Urinary bladder (tissue), 4 donors: Measurements from ENCODE around the gene LRIT1. TPM values are rescaled to one million over a fixed set of nuclear protein-coding genes. Genes with fewer than 3 reads are reported as not detected.

Experiments used
- DNase-seq: peaks from one replicate; pipeline ENCODE4 v3.0.0-alpha.2; 2015; ENCODE audit errors: extremely low spot score
- H3K27ac ChIP-seq: one replicate; pipeline ENCODE4 v1.5.1; 2013; ENCODE audit warnings: low read depth, mild to moderate bottlenecking, moderate library complexity
- H3K36me3 ChIP-seq: one replicate; pipeline ENCODE4 v1.6.1; 2013; ENCODE audit warnings: mild to moderate bottlenecking, moderate library complexity; ENCODE audit not compliant: insufficient read depth
- H3K4me1 ChIP-seq: one replicate; pipeline ENCODE4 v1.6.1; 2013; ENCODE audit warnings: mild to moderate bottlenecking, moderate library complexity; ENCODE audit not compliant: insufficient read depth
- H3K4me3 ChIP-seq: one replicate; pipeline ENCODE4 v1.5.1; 2013; ENCODE audit warnings: low read depth, low read length
- WGBS: extraction: QIAGEN DNeasy Blood & Tissue Kit; methylation state at CpG from one replicate; pipeline ENCODE4 v1.1.7; 2013; 5-methylcytosine and 5-hydroxymethylcytosine counted together
- polyA plus RNA-seq: library from polyadenylated mRNA; stranded (reverse); fragments of 200-250 nt; gene quantifications from one replicate; pipeline ENCODE4 v1.2.3, GENCODE V29; 2013
- total RNA-seq: library from RNA; depleted of rRNA; stranded (reverse); fragments of >200 nt; gene quantifications from one replicate; pipeline ENCODE4 v1.2.3, GENCODE V29; 2014
- donor health status: healthy with polysubstance abuse.
- donor health status: healthy.

The LRIT1 gene
- total and polyA plus RNA-seq, 2 donors, result not detected

DNA sequence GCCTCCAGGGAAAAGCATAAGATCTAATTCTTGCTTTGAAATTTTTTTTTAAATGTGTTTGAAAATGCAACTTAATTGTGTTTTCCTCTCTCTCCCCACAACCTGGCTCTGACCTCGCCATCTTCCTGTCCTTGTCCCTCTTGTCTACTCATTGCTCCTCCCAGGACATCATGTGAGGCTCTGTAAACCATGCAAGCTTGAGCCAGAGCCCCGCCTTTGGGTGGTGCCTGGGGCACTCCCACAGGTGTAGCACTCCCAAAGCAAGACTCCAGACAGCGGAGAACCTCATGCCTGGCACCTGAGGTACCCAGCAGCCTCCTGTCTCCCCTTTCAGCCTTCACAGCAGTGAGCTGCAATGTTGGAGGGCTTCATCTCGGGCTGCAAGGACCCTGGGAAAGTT lies 56.8 kb downstream of the LRIT1 start:
- H3K4me3 ChIP-seq, result no peak overlapping the region
- H3K27ac ChIP-seq, result no peak overlapping the region
- WGBS, result 64% methylated on average over 4 of the region's 4 CpGs
- H3K4me1 ChIP-seq, result no peaks in the 10 kb centered on the region
- DNase-seq, result no peak
- H3K36me3 ChIP-seq, result no peaks in the 10 kb centered on the region

DNA sequence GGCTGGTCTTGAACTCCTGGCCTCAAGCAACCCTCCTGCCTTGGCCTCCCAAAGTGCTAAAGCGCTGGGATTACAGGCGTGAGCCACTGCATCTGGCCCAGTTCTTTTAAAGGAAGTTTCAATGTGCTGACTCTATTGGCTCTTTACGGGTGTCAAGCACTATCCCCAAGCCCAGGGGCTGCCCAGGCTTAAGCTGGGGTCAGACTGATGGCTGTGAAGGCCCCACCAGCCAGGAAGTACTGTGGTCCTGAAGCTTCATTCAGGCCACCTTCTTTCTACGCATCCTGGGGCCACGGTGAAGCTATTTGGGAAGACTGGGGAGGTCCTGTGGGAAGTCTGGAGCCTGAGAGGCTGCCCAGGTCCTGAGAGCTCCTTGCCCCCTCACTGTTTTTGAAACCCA lies 59.7 kb downstream of the LRIT1 start:
- no peak for DNase-seq
- H3K27ac ChIP-seq, result no peak overlapping the region
- no peak overlapping the region for H3K4me3 ChIP-seq
- no peaks in the 10 kb centered on the region for H3K4me1 ChIP-seq
- WGBS, result 79% methylated on average over 5 of the region's 5 CpGs
- no peaks in the 10 kb centered on the region for H3K36me3 ChIP-seq

Other genes starting within 250 kb of the LRIT1 start
- gene GHITM, start 102.0 kb downstream of the LRIT1 start, total RNA-seq, result 108 TPM
- 172 TPM for gene GHITM, start 102.0 kb downstream of the LRIT1 start, polyA plus RNA-seq
- 16.6 TPM for gene GPR15LG, start 67.7 kb downstream of the LRIT1 start, total RNA-seq
- 18.6 TPM for gene GPR15LG, start 67.7 kb downstream of the LRIT1 start, polyA plus RNA-seq
- gene CDHR1, start 47.0 kb downstream of the LRIT1 start, total RNA-seq, result 0.32 TPM
- 0.08 TPM for gene CDHR1, start 47.0 kb downstream of the LRIT1 start, polyA plus RNA-seq
- not detected for gene LRIT2, start 16.0 kb downstream of the LRIT1 start, total RNA-seq
- not detected for gene LRIT2, start 16.0 kb downstream of the LRIT1 start, polyA plus RNA-seq
- 0.74 TPM for gene RGR, start 3.5 kb upstream of the LRIT1 start, total RNA-seq
- gene RGR, start 3.5 kb upstream of the LRIT1 start, polyA plus RNA-seq, result 0.27 TPM
- 75.4 TPM for gene CCSER2, start 87.0 kb upstream of the LRIT1 start, total RNA-seq
- 22.1 TPM for gene CCSER2, start 87.0 kb upstream of the LRIT1 start, polyA plus RNA-seq